ENCODE results near the gene MICAL3. TPM values are rescaled to one million over a fixed set of nuclear protein-coding genes. Genes with fewer than 3 reads are reported as not detected.

Gene MICAL3
- total and polyA plus RNA-seq, 2 of the 8 experiments (the other 6 are each of a cell fraction or from before 2014, with no cell fraction given) = 8.3 to 41.8 TPM

DNA sequence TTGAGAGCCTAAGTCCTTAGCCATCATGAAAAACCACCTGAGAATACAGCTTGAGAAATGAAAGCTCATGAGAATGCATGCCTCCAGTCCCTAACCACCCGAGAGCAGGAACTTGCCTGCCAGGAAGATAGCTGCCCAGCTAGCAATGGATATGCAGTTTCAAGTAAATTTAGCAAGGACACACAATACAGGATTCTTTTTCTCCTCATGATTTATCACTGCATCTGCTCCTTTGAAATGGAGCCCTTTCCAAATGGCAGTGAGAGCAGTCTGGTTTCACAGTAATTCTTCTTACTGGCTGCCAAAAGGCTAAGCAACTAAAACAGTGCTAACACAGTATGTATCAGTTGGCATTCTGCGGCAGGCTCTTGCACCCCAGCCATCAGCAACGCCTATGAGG is 109.9 kb downstream of the MICAL3 start:
- H4K20me1 ChIP-seq (replicated peaks in 1 of 2; ENCODE audit: control insufficient read depth in 1 of 2, insufficient read depth in 2 of 2, low read length in 2 of 2) = peaks cover 4 to 34% of the 10 kb centered on the region in 2 experiments
- no peak overlapping the region for H4K5ac ChIP-seq (ENCODE audit: insufficient read length, low read depth, low read length)
- no peaks in the 10 kb centered on the region for H3K36me3 ChIP-seq (ENCODE audit: control insufficient read depth in 2 of 4, insufficient read depth in 4 of 4, low read length in 3 of 4)
- no peak for DNase-seq (ENCODE audit: low read depth in 1 of 2, low spot score in 2 of 2)
- peaks cover 0 to 57% of the 10 kb centered on the region in 2 experiments; a peak in 2 of 4 replicates for H3K79me2 ChIP-seq (ENCODE audit: control insufficient read depth in 1 of 2, insufficient read depth in 2 of 2, low read length in 2 of 2)
- H4K8ac ChIP-seq (ENCODE audit: extremely low read depth, insufficient read depth, low read length) = no peak overlapping the region
- H3K4me3 ChIP-seq (ENCODE audit: extremely low read depth in 1 of 4, insufficient read depth in 2 of 4, low read depth in 3 of 4, low read length in 4 of 4) = no peak overlapping the region
- H3K9me3 ChIP-seq (ENCODE audit: insufficient read depth in 2 of 2, low read depth in 1 of 2, low read length in 1 of 2) = no peaks in the 10 kb centered on the region
- H3K4me2 ChIP-seq (ENCODE audit: insufficient read depth in 1 of 2, low read depth in 2 of 2, low read length in 2 of 2) = no peak overlapping the region
- no peak overlapping the region for H3K18ac ChIP-seq (ENCODE audit: extremely low read depth, low read length)
- ChIA-PET POLR2A (ENCODE audit: partially characterized antibody) (no interaction called here), CTCF (ENCODE audit: partially characterized antibody) (interaction anchor here (1.0 to 1.4 kb wide), 2 partner anchors 23 to 129 kb away, joined by 3 read pairs; no protein-coding TSS in a partner anchor)
- peaks cover 17% of the 10 kb centered on the region; the same call in 1 of the 2 replicates for H3K79me1 ChIP-seq (ENCODE audit: low read depth, low read length)
- H2BK12ac ChIP-seq (ENCODE audit: low read depth, low read length) = no peak overlapping the region
- H2BK5ac ChIP-seq (ENCODE audit: low read depth, low read length) = no peak overlapping the region
- H3K9ac ChIP-seq (replicated peaks in 1 of 4; ENCODE audit: extremely low read depth in 1 of 4, low read depth in 3 of 4, low read length in 3 of 4) = no peak overlapping the region
- peaks cover 6 to 14% (median 9%) of the 10 kb centered on the region in 4 experiments; a peak in 6 of 7 replicates for H3K4me1 ChIP-seq (replicated peaks in 1 of 4; ENCODE audit: control insufficient read depth in 3 of 4, insufficient read depth in 4 of 4, low read length in 3 of 4)
- no peak overlapping the region for H3K14ac ChIP-seq (ENCODE audit: insufficient read length)
- TF ChIP-seq KDM1A (IDR thresholded peaks at IDR 0.05; ENCODE audit: borderline replicate concordance, low read length) (no peak), POU5F1 (IDR thresholded peaks at IDR 0.05; ENCODE audit: low read depth, low read length) (no peak), RBBP5 (IDR thresholded peaks at IDR 0.05; ENCODE audit: borderline replicate concordance, low read depth, low read length) (no peak), KDM5A (IDR thresholded peaks at IDR 0.05; ENCODE audit: low read length) (no peak), YY1 (IDR thresholded peaks at IDR 0.05; ENCODE audit: low read depth, low read length) (no peak), ZNF274 (IDR thresholded peaks at IDR 0.05; ENCODE audit: borderline replicate concordance, extremely low read depth, low read length) (no peak), PHF8 (conservative IDR thresholded peaks at IDR 0.05; ENCODE audit: low read depth, low read length) (no peak), BACH1 (IDR thresholded peaks at IDR 0.05; ENCODE audit: low read length) (no peak), CHD1 (IDR thresholded peaks at IDR 0.05; ENCODE audit: low read depth, low read length) (no peak), SIX5 (IDR thresholded peaks at IDR 0.05; ENCODE audit: low read depth, low read length) (no peak), NANOG (IDR thresholded peaks at IDR 0.05; ENCODE audit: insufficient read depth, low read depth, low read length, poor library complexity, severe bottlenecking) (no peak), HDAC6 (IDR thresholded peaks at IDR 0.05; ENCODE audit: low read depth, low read length) (no peak), SIRT6 (IDR thresholded peaks at IDR 0.05; ENCODE audit: low read length) (no peak)
- TF ChIP-seq, protein P1, sequence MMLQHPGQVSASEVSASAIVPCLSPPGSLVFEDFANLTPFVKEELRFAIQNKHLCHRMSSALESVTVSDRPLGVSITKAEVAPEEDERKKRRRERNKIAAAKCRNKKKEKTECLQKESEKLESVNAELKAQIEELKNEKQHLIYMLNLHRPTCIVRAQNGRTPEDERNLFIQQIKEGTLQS (IDR thresholded peaks at IDR 0.05; ENCODE audit: insufficient read depth, low read depth, low read length) = no peak
- FAIRE-seq = no peak
- H4K91ac ChIP-seq (replicated peaks; ENCODE audit: insufficient read length, low read length) = no peak overlapping the region
- H2AK5ac ChIP-seq (ENCODE audit: low read depth, low read length) = no peak overlapping the region
- no peak overlapping the region for H3K56ac ChIP-seq (replicated peaks; ENCODE audit: insufficient read length, low read depth, low read length)
- no peak overlapping the region for H2BK15ac ChIP-seq (ENCODE audit: low read length)
- no peaks in the 10 kb centered on the region; the same call in 1 of the 2 replicates for H3K23me2 ChIP-seq (ENCODE audit: low read depth, low read length)
- no peak overlapping the region for H2AFZ ChIP-seq (ENCODE audit: low read length)
- H3K27ac ChIP-seq (ENCODE audit: low read depth, low read length) = no peak overlapping the region
- H3K4ac ChIP-seq (replicated peaks; ENCODE audit: insufficient read length, low read depth, low read length) = no peak overlapping the region
- no peaks in the 10 kb centered on the region for H3K27me3 ChIP-seq (replicated peaks in 1 of 4; ENCODE audit: control insufficient read depth in 3 of 4, extremely low read depth in 1 of 4, insufficient read depth in 3 of 4, low read length in 3 of 4)
- no peak overlapping the region for H2BK20ac ChIP-seq (ENCODE audit: low read length)
- H3K23ac ChIP-seq (ENCODE audit: insufficient read length) = no peak overlapping the region
- WGBS, 2 experiments (ENCODE audit: extremely low coverage in 1 of 2, insufficient coverage in 1 of 2, insufficient read length in 1 of 2, insufficient replicate concordance in 2 of 2, low coverage in 1 of 2, low lambda C conversion rate in 2 of 2, missing lambda C conversion rate in 1 of 2) = 98% methylated on average over 3 of the region's 3 CpGs; no CpG with 5 or more reads in 1 of the 2 experiments
- H2BK120ac ChIP-seq (replicated peaks; ENCODE audit: low read depth, low read length) = no peak overlapping the region
